Activated CD8-positive, alpha-beta T cell treated with anti-CD3 and anti-CD28 coated beads, Interleukin-2, amount 10 ng/mL, durations not matched to agents 7 days and 5 days (primary cell): Measurements from ENCODE around the gene ARMS2. TPM values are rescaled to one million over a fixed set of nuclear protein-coding genes. Genes with fewer than 3 reads are reported as not detected.
A peak's percentile ranks its signal among the peaks of the same experiment; 100 is the strongest.

Experiments
- ATAC-seq: fragments of 150-1000 bp; cut with Tn5 transposase; one replicate; pipeline ENCODE4 v1.10.0; 2021; ENCODE audit warnings: moderate library complexity
- CTCF ChIA-PET: fragments of 350-600 bp; sonication (Branson Sonifier 250); formaldehyde crosslinking; loops from one replicate; lab custom pipeline; 2021; ENCODE audit warnings: antibody characterized with exemption; lab: Charles Lee
- POLR2A ChIA-PET: fragments of 350-600 bp; sonication (Branson Sonifier 250); formaldehyde crosslinking; loops from one replicate; lab custom pipeline; 2021; ENCODE audit warnings: antibody characterized with exemption; lab: Charles Lee
- DNase-seq: peaks from one replicate; pipeline ENCODE4 v3.0.0-alpha.2; 2020
- H3K27ac Mint-ChIP-seq: one replicate; pipeline ENCODE4 v1.8.0; 2021; ENCODE audit warnings: mild to moderate bottlenecking, mixed read lengths
- H3K27me3 Mint-ChIP-seq: one replicate; pipeline ENCODE4 v1.8.0; 2021; ENCODE audit warnings: low read depth, mixed read lengths
- H3K36me3 Mint-ChIP-seq: one replicate; pipeline ENCODE4 v1.8.0; 2021; ENCODE audit warnings: low read depth, mixed read lengths
- H3K4me1 Mint-ChIP-seq: one replicate; pipeline ENCODE4 v1.8.0; 2021; ENCODE audit warnings: low read depth, mixed read lengths
- H3K4me3 Mint-ChIP-seq: one replicate; pipeline ENCODE4 v1.8.0; 2021; ENCODE audit warnings: mild to moderate bottlenecking, mixed read lengths
- H3K9me3 Mint-ChIP-seq: one replicate; pipeline ENCODE4 v1.8.0; 2022; ENCODE audit warnings: mixed read lengths; ENCODE audit not compliant: insufficient read depth
- total RNA-seq, 2 experiments: library from RNA; stranded (reverse); gene quantifications; one replicate each; pipeline ENCODE4 v1.2.3, GENCODE V29; 2021

ARMS2 gene
- not detected for total RNA-seq

DNA sequence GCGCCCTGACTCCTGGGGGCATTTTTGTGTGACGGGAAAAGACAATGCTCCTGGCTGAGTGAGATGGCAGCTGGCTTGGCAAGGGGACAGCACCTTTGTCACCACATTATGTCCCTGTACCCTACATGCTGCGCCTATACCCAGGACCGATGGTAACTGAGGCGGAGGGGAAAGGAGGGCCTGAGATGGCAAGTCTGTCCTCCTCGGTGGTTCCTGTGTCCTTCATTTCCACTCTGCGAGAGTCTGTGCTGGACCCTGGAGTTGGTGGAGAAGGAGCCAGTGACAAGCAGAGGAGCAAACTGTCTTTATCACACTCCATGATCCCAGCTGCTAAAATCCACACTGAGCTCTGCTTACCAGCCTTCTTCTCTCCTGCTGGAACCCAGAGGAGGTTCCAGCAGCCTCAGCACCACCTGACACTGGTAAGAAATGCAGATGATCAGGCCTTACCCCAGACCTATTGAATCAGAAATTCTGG lies at the start of gene ARMS2:
TSS of gene ARMS2 (plus strand) at position 51 of the 478 bp plus-strand sequence. CDS start at position 126, 75 bp downstream.
- no peak within 1 kb of the TSS for H3K4me3 Mint-ChIP-seq
- ChIA-PET POLR2A (no interaction called here), CTCF (no interaction called here)
- no peak within 1 kb of the TSS for H3K27ac Mint-ChIP-seq
- H3K36me3 Mint-ChIP-seq = no peaks in the 10 kb centered on the region
- no peaks in the 10 kb centered on the region for H3K4me1 Mint-ChIP-seq
- DNase-seq = no peak
- no peaks in the 10 kb centered on the region for H3K9me3 Mint-ChIP-seq
- ATAC-seq = no peak
- H3K27me3 Mint-ChIP-seq = peaks cover 29% of the 10 kb centered on the region

DNA sequence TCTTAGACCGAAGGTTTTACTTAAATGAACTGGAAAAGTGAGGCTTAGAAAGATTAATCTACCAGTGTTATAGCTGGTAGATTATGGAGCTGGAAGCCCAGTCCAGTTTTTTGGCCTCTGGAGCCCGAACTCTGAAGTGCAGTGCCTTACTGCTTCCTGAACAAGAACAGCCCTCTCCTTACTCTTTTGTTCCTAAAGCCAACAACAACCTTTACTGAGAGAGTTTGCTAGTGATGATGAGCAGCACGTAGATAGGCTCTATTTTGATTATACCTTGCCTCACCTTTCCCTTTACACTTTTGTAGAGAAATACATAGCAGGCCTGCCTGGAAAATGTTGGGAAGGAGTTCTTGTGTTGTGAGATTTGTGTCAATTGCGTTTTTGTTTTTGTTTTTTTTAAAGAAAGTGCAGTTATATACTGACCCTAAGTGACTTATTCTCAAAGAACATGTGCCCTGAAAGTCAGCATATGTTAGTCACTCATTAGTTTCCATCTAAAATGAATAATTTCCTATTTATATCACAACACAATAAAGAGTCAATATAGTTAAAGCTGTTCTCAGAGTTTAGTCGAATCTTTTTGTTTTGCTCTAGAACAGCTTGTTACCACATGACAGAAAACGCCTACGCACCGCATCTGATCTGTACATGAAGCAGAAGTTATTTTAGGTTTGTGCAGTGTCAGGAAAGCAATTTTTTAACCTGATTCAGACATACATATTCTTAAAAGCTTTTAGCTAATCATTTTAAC lies 46.9 kb upstream of the ARMS2 start:
- no peaks in the 10 kb centered on the region for H3K9me3 Mint-ChIP-seq
- H3K4me1 Mint-ChIP-seq = peaks cover 2% of the 10 kb centered on the region
- no peak overlapping the region for H3K27ac Mint-ChIP-seq
- H3K4me3 Mint-ChIP-seq = no peak overlapping the region
- H3K27me3 Mint-ChIP-seq = no peaks in the 10 kb centered on the region
- DNase-seq (no peak), ATAC-seq (no peak)
- peaks cover 21% of the 10 kb centered on the region for H3K36me3 Mint-ChIP-seq
- ChIA-PET CTCF (interaction anchor here (1.4 kb wide), 1 partner anchor 33 kb away, joined by 4 read pairs; the partner anchor contains the start of gene PLEKHA1), POLR2A (no interaction called here)

DNA sequence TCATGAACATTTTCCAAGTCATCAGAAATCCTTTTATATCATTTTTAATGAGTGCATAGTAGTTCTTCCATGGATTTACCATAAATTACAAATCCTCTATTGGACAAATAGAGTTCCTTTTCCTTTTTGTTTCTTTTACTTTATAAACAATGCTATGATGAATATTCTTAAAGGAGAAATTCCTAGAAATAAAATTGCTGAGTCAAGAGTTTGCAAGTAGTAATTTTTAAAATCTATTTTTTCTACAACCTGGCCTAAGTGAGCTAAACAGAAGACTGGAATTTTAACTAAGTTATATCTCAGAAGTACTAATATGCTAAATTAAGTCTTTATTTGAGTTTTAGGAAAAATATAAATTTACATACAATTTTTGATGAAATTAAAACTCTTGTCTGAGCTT lies 41.1 kb upstream of the ARMS2 start:
- CTCF ChIA-PET = no interaction called here

GRCh38 chr10:122417667-122418066 lies 36.8 kb upstream of the ARMS2 start:
- no peak overlapping the region for H3K27ac Mint-ChIP-seq
- CTCF ChIA-PET = no interaction called here
- H3K4me3 Mint-ChIP-seq = no peak overlapping the region
- ATAC-seq = no peak
- DNase-seq = no peak
- peaks cover 57% of the 10 kb centered on the region for H3K36me3 Mint-ChIP-seq
- H3K4me1 Mint-ChIP-seq = peaks cover 57% of the 10 kb centered on the region
- POLR2A ChIA-PET = no interaction called here
- H3K9me3 Mint-ChIP-seq = no peaks in the 10 kb centered on the region
- H3K27me3 Mint-ChIP-seq = no peaks in the 10 kb centered on the region

More for the DNA sequence above, 41.1 kb upstream of the ARMS2 start:
- Mint-ChIP-seq H3K36me3 (peaks cover 42% of the 10 kb centered on the region), H3K9me3 (no peaks in the 10 kb centered on the region), H3K4me3 (no peak overlapping the region), H3K4me1 (peaks cover 25% of the 10 kb centered on the region), H3K27me3 (no peaks in the 10 kb centered on the region), H3K27ac (no peak overlapping the region)
- POLR2A ChIA-PET = no interaction called here
- no peak for ATAC-seq
- no peak for DNase-seq

GRCh38 chr10:122419016-122419415 lies 35.4 kb upstream of the ARMS2 start:
- peaks cover 56% of the 10 kb centered on the region for H3K36me3 Mint-ChIP-seq
- no peak overlapping the region for H3K4me3 Mint-ChIP-seq
- POLR2A ChIA-PET = no interaction called here
- H3K4me1 Mint-ChIP-seq = peaks cover 61% of the 10 kb centered on the region
- no peaks in the 10 kb centered on the region for H3K9me3 Mint-ChIP-seq
- H3K27me3 Mint-ChIP-seq = no peaks in the 10 kb centered on the region
- DNase-seq (no peak), ATAC-seq (no peak)
- no peak overlapping the region for H3K27ac Mint-ChIP-seq
- CTCF ChIA-PET = interaction anchor here (0.7 to 1.7 kb wide), 6 partner anchors 15 to 76 kb away, joined by 3 to 5 read pairs (median 4); partner anchors contain the start of gene PLEKHA1

- Mint-ChIP-seq H3K9me3 (no peaks in the 10 kb centered on the region), H3K36me3 (peaks cover 47% of the 10 kb centered on the region), H3K27ac (no peak overlapping the region), H3K4me1 (peaks cover 63% of the 10 kb centered on the region), H3K27me3 (no peaks in the 10 kb centered on the region), H3K4me3 (no peak overlapping the region)
- POLR2A ChIA-PET = no interaction called here
- CTCF ChIA-PET = interaction anchor here (1.0 to 1.7 kb wide), 5 partner anchors 14 to 145 kb away, joined by 3 to 5 read pairs (median 4); no protein-coding TSS in a partner anchor
- DNase-seq (no peak), ATAC-seq (no peak)
These were observed 34.4 kb upstream of the ARMS2 start for GRCh38 chr10:122419876-122420623.

DNA sequence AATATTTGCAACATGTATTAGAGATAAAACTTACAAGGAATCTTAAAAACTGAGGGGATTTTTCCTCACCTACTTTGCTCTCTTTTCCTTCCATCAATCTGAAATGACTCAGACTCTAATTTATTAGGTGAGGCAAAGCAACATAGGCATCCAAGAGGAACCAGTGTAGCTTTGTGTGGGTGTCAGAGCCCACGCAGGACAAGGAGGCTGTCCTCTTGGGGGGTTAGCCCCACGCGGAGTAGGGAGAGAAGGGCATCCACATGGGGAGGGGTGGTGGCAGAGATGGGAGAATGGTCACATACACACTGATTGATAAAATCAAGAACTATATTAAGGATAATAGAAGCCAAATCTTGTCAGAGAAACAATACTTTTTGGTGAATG lies 33.8 kb upstream of the ARMS2 start:
- Mint-ChIP-seq H3K4me1 (peaks cover 62% of the 10 kb centered on the region), H3K4me3 (no peak overlapping the region)
- POLR2A ChIA-PET = no interaction called here

DNA sequence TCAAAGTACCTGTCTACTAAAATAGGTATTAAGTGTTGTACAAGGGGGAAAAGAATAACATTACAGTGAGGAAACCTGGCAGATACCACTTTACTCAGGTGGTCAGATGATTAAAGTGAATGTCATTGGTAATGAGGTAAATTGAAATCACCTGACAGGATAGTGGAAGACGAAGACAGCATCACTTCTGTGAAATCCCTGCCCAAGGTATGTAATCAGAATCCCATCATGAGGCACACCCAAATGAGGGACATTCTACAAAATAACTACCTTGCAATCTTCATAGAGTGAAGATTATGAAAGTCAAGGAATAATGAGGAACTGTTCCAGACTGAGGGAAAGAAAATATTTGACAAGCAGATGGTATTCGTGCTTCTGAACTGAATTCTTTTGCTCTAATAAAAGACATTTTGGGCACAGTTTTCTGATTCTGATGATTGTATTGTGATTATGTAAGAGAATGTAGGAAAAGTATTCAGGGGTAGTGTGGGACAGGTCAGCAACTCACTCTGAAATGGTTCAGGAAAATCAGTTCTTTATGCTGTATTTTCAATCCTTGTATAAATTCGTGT lies 33.3 kb upstream of the ARMS2 start:
- Mint-ChIP-seq H3K27ac (peak overlapping the region; percentile 53), H3K4me3 (peak overlapping the region; percentile 2), H3K36me3 (peaks cover 43% of the 10 kb centered on the region), H3K9me3 (no peaks in the 10 kb centered on the region), H3K4me1 (peaks cover 57% of the 10 kb centered on the region), H3K27me3 (no peaks in the 10 kb centered on the region)
- no peak for ATAC-seq
- ChIA-PET CTCF (interaction anchor here (1.1 to 1.7 kb wide), 2 partner anchors 12 to 14 kb away, joined by 3 to 5 read pairs; no protein-coding TSS in a partner anchor), POLR2A (no interaction called here)
- no peak for DNase-seq

More for the DNA sequence above, 33.8 kb upstream of the ARMS2 start:
- no peaks in the 10 kb centered on the region for H3K9me3 Mint-ChIP-seq
- ATAC-seq (no peak), DNase-seq (no peak)
- CTCF ChIA-PET = no interaction called here
- H3K27me3 Mint-ChIP-seq = no peaks in the 10 kb centered on the region
- H3K27ac Mint-ChIP-seq = peak overlapping the region; percentile 42
- H3K36me3 Mint-ChIP-seq = peaks cover 45% of the 10 kb centered on the region

GRCh38 chr10:122421742-122422141 lies 32.7 kb upstream of the ARMS2 start:
- Mint-ChIP-seq H3K36me3 (peaks cover 37% of the 10 kb centered on the region), H3K27me3 (no peaks in the 10 kb centered on the region), H3K4me3 (no peak overlapping the region), H3K27ac (peak overlapping the region; percentile 48), H3K9me3 (no peaks in the 10 kb centered on the region), H3K4me1 (peaks cover 54% of the 10 kb centered on the region)
- ChIA-PET POLR2A (no interaction called here), CTCF (interaction anchor here (0.6 to 1.7 kb wide), 4 partner anchors 11 to 821 kb away, joined by 3 to 5 read pairs (median 3); no protein-coding TSS in a partner anchor)
- DNase-seq (no peak), ATAC-seq (no peak)

GRCh38 chr10:122422266-122422989 lies 32.0 kb upstream of the ARMS2 start:
- peaks cover 53% of the 10 kb centered on the region for H3K4me1 Mint-ChIP-seq
- peak overlapping the region; percentile 69 for H3K27ac Mint-ChIP-seq
- ATAC-seq (peak; percentile 88), DNase-seq (peak; percentile 39)
- ChIA-PET POLR2A (interaction anchor here (0.6 kb wide), 1 partner anchor 19 kb away, joined by 3 read pairs; no protein-coding TSS in a partner anchor), CTCF (interaction anchor here (0.6 to 1.7 kb wide), 4 partner anchors 11 to 820 kb away, joined by 3 to 5 read pairs (median 3); no protein-coding TSS in a partner anchor)
- H3K27me3 Mint-ChIP-seq = no peaks in the 10 kb centered on the region
- H3K9me3 Mint-ChIP-seq = no peaks in the 10 kb centered on the region
- peak overlapping the region; percentile 43 for H3K4me3 Mint-ChIP-seq
- peaks cover 37% of the 10 kb centered on the region for H3K36me3 Mint-ChIP-seq

- ChIA-PET POLR2A (no interaction called here), CTCF (interaction anchor here (0.8 to 2.0 kb wide), 5 partner anchors 12 to 141 kb away, joined by 3 to 7 read pairs (median 4); no protein-coding TSS in a partner anchor)
- Mint-ChIP-seq H3K36me3 (peaks cover 24% of the 10 kb centered on the region), H3K4me1 (peaks cover 46% of the 10 kb centered on the region), H3K27ac (no peak overlapping the region), H3K27me3 (no peaks in the 10 kb centered on the region), H3K9me3 (no peaks in the 10 kb centered on the region), H3K4me3 (no peak overlapping the region)
- DNase-seq = no peak
- ATAC-seq = no peak
These were observed 30.4 kb upstream of the ARMS2 start for GRCh38 chr10:122424059-122424458.
